Common myeloid progenitor, CD34-positive (primary cell): ENCODE results near the gene DTNB.
"Not testable (repeated sequence)": the region's sequence is repeated elsewhere in the genome, so short reads cannot be mapped to it uniquely, and the experiment has no call there.

ENCODE experiments used
- CTCF ChIA-PET: fragments of 350-600 bp; sonication (Branson Sonifier 250); formaldehyde crosslinking; loops from one replicate; lab custom pipeline; 2021; ENCODE audit warnings: antibody characterized with exemption; lab: Charles Lee
- POLR2A ChIA-PET: fragments of 350-600 bp; sonication (Branson Sonifier 250); formaldehyde crosslinking; loops from one replicate; lab custom pipeline; 2021; ENCODE audit warnings: antibody characterized with exemption; lab: Charles Lee
- DNase-seq, 3 donors: peaks; one replicate each; pipeline versions ENCODE4 v3.0.0 to v3.0.0-alpha.2; 2013
- H3K27ac ChIP-seq, 2 experiments: 1 replicate in 1 of 2; 2 replicates in 1 of 2; pipeline ENCODE4 v1.7.0; 2013; ENCODE audit warnings: inconsistent platforms in 2 of 2, low read length in 2 of 2, mild to moderate bottlenecking in 2 of 2, low read depth in 1 of 2, moderate library complexity in 1 of 2; ENCODE audit not compliant: severe bottlenecking in 2 of 2, insufficient read depth in 1 of 2, poor library complexity in 1 of 2
- H3K27me3 ChIP-seq, 5 experiments: replicated peaks in 2 of 5; 1 replicate in 3 of 5; 2 replicates in 2 of 5; pipeline versions ENCODE4 v1.6.1 to v1.7.0; 2013; ENCODE audit warnings: low read length in 4 of 5, mild to moderate bottlenecking in 2 of 5, moderate library complexity in 2 of 5, inconsistent platforms in 1 of 5; ENCODE audit not compliant: insufficient read depth in 5 of 5, control insufficient read depth in 4 of 5
- H3K36me3 ChIP-seq, 4 experiments: 1 replicate in 2 of 4; 2 replicates in 2 of 4; pipeline versions ENCODE4 v1.6.1 to v1.7.0; 2013; ENCODE audit warnings: low read length in 3 of 4, control low read depth in 1 of 4, mild to moderate bottlenecking in 1 of 4; ENCODE audit not compliant: control insufficient read depth in 4 of 4, insufficient read depth in 4 of 4
- H3K4me1 ChIP-seq, 4 experiments: 1 replicate in 3 of 4; 2 replicates in 1 of 4; pipeline versions ENCODE4 v1.6.1 to v1.7.1; 2013; ENCODE audit warnings: low read length in 3 of 4, mild to moderate bottlenecking in 3 of 4, control low read depth in 1 of 4, inconsistent platforms in 1 of 4, moderate library complexity in 1 of 4; ENCODE audit not compliant: control insufficient read depth in 4 of 4, insufficient read depth in 4 of 4; ENCODE audit errors: control extremely low read depth in 1 of 4
- H3K4me3 ChIP-seq, 7 experiments: 1 replicate in 4 of 7; 2 replicates in 3 of 7; pipeline versions ENCODE4 v1.5.1 to v1.7.0; 2013; ENCODE audit warnings: mild to moderate bottlenecking in 7 of 7, low read length in 6 of 7, moderate library complexity in 6 of 7, inconsistent platforms in 2 of 7, low read depth in 2 of 7, control low read depth in 1 of 7; ENCODE audit not compliant: insufficient read depth in 4 of 7, control insufficient read depth in 1 of 7; ENCODE audit errors: extremely low read depth in 1 of 7
- H3K9me3 ChIP-seq, 5 experiments: 1 replicate in 4 of 5; 2 replicates in 1 of 5; pipeline versions ENCODE4 v1.6.1 to v1.7.1; 2013; ENCODE audit warnings: low read length in 4 of 5, mild to moderate bottlenecking in 2 of 5, inconsistent platforms in 1 of 5, low read depth in 1 of 5, moderate library complexity in 1 of 5; ENCODE audit not compliant: control insufficient read depth in 4 of 5, insufficient read depth in 2 of 5; ENCODE audit errors: control extremely low read depth in 1 of 5
- WGBS: methylation state at CpG from one replicate; pipeline ENCODE4 v1.1.5; 2013; ENCODE audit not compliant: insufficient coverage; 5-methylcytosine and 5-hydroxymethylcytosine counted together

DTNB gene

GRCh38 chr2:25639131-25639530 lies 34.2 kb downstream of the DTNB start:
- WGBS: 98% methylated on average over 9 of the region's 9 CpGs
- DNase-seq: no peak
- Histone ChIP-seq H3K4me1 (no peaks in the 10 kb centered on the region), H3K27me3 (no peaks in the 10 kb centered on the region), H3K4me3 (no peak overlapping the region), H3K27ac (no peak overlapping the region), H3K9me3 (no peaks in the 10 kb centered on the region), H3K36me3 (peaks cover 0 to 3% (median 0%) of the 10 kb centered on the region in 4 experiments)
- POLR2A ChIA-PET: no interaction called here
- CTCF ChIA-PET: interaction anchor here (1.1 kb wide), 1 partner anchor 61 kb away, joined by 3 read pairs; no protein-coding TSS in a partner anchor

GRCh38 chr2:25635797-25636196 lies 37.6 kb downstream of the DTNB start:
- DNase-seq: no peak
- Histone ChIP-seq H3K4me3 (no peak overlapping the region), H3K4me1 (no peaks in the 10 kb centered on the region), H3K27ac (no peak overlapping the region), H3K27me3 (no peaks in the 10 kb centered on the region), H3K36me3 (peaks cover 0 to 3% (median 0%) of the 10 kb centered on the region in 4 experiments), H3K9me3 (no peaks in the 10 kb centered on the region)
- ChIA-PET POLR2A (no interaction called here), CTCF (no interaction called here)
- WGBS: no CpG with 5 or more reads among the region's 1 CpG

GRCh38 chr2:25633801-25634200 lies 39.6 kb downstream of the DTNB start:
- H3K27me3 ChIP-seq, DNase-seq, H3K36me3 ChIP-seq, CTCF ChIA-PET, H3K9me3 ChIP-seq, POLR2A ChIA-PET, H3K4me3 ChIP-seq, H3K27ac ChIP-seq, H3K4me1 ChIP-seq: not testable (repeated sequence)
- 99% methylated on average over 10 of the region's 34 CpGs for WGBS

DNA sequence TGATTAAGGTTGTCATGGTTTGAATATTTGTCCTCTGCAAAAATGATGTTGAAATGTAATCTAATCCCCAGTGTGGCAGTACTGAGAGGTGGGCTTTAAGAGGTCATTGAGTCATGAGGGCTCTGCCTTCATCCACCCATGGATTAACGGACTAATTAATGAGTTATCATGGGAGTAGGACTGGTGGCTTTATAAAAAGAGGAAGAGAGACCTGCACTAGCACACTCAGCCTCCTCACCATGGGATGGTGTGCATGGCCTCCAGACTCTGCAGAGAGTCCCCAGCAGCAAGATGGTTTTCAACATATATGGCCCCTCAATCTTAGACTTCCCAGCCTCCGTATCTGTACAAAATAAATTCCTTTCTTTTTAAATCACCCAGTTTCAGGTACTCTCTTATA lies 41.0 kb downstream of the DTNB start:
- CTCF ChIA-PET: no interaction called here

GRCh38 chr2:25624635-25625034 lies 48.7 kb downstream of the DTNB start:
- Histone ChIP-seq H3K4me1 (no peaks in the 10 kb centered on the region), H3K36me3 (peaks cover 4 to 31% (median 9%) of the 10 kb centered on the region in 4 experiments), H3K27me3 (no peaks in the 10 kb centered on the region), H3K4me3 (no peak overlapping the region), H3K27ac (no peak overlapping the region), H3K9me3 (no peaks in the 10 kb centered on the region)
- no peak for DNase-seq
- ChIA-PET POLR2A (no interaction called here), CTCF (interaction anchor here (1.2 to 1.8 kb wide), 2 partner anchors 18 to 39 kb away, joined by 6 to 8 read pairs; no protein-coding TSS in a partner anchor)
- 100% methylated on average over 1 of the region's 2 CpGs for WGBS

More for the DNA sequence above, 41.0 kb downstream of the DTNB start:
- 100% methylated on average over 1 of the region's 2 CpGs for WGBS
- POLR2A ChIA-PET: no interaction called here
- Histone ChIP-seq H3K36me3 (peaks cover 0 to 7% (median 2%) of the 10 kb centered on the region in 4 experiments), H3K27me3 (no peaks in the 10 kb centered on the region), H3K27ac (no peak overlapping the region), H3K4me1 (no peaks in the 10 kb centered on the region), H3K9me3 (no peaks in the 10 kb centered on the region), H3K4me3 (no peak overlapping the region)
- DNase-seq: peak in 2 of 3 donors; percentile 4 to 10

- Histone ChIP-seq H3K9me3 (no peaks in the 10 kb centered on the region), H3K4me1 (no peaks in the 10 kb centered on the region), H3K27me3 (no peaks in the 10 kb centered on the region), H3K4me3 (no peak overlapping the region), H3K27ac (no peak overlapping the region), H3K36me3 (peaks cover 4 to 31% (median 9%) of the 10 kb centered on the region in 4 experiments)
- ChIA-PET CTCF (interaction anchor here (0.9 to 1.8 kb wide), 3 partner anchors 8 to 41 kb away, joined by 5 to 8 read pairs (median 6); no protein-coding TSS in a partner anchor), POLR2A (no interaction called here)
- WGBS: 100% methylated on average over 2 of the region's 3 CpGs
- no peak for DNase-seq
Observed at GRCh38 chr2:25623361-25623760, 50.0 kb downstream of the DTNB start.

GRCh38 chr2:25620711-25621110 lies 52.7 kb downstream of the DTNB start:
- no peak overlapping the region for H3K4me3 ChIP-seq
- WGBS: 100% methylated on average over 2 of the region's 4 CpGs
- H3K4me1 ChIP-seq: peaks cover 0 to 5% (median 0%) of the 10 kb centered on the region in 4 experiments
- no peaks in the 10 kb centered on the region for H3K27me3 ChIP-seq
- peaks cover 2 to 11% (median 4%) of the 10 kb centered on the region in 4 experiments for H3K36me3 ChIP-seq
- CTCF ChIA-PET: interaction anchor here (1.0 to 1.8 kb wide), 2 partner anchors 12 to 259 kb away, joined by 3 to 5 read pairs; no protein-coding TSS in a partner anchor
- POLR2A ChIA-PET: no interaction called here
- no peak for DNase-seq
- no peaks in the 10 kb centered on the region for H3K9me3 ChIP-seq
- no peak overlapping the region for H3K27ac ChIP-seq
